DMS114 treated with DMSO at 0.1 percent for 48 hours (cell line): ENCODE measurements around the gene RBMY1E.
"Not testable (repeated sequence)": the region's sequence is repeated elsewhere in the genome, so short reads cannot be mapped to it uniquely, and the experiment has no call there.

Source experiments
- DNase-seq: peaks from one replicate; lab custom pipeline; 2025; ENCODE audit not compliant: unreplicated experiment; lab: John Stamatoyannopoulos, UW

RBMY1E gene

GRCh38 chrY:21917932-21918331, at the start of gene RBMY1E:
Gene RBMY1E (minus strand): TSS chrY:21918032. CDS start chrY:21916054, 1,978 bp downstream.
- DNase-seq, result not testable (repeated sequence)

GRCh38 chrY:21894426-21894825, 23.4 kb downstream of the RBMY1E start, which contains the start of gene RBMY1D:
Gene RBMY1D (minus strand): TSS chrY:21894526. CDS start chrY:21892513, 2,013 bp downstream.
- not testable (repeated sequence) for DNase-seq

- not testable (repeated sequence) for DNase-seq
These were observed 48.3 kb downstream of the RBMY1E start for GRCh38 chrY:21869407-21870076.
